BE2C (cell line): ENCODE measurements around the gene GNG11. TPM values are rescaled to one million over a fixed set of nuclear protein-coding genes. Genes with fewer than 3 reads are reported as not detected.

Experiments used
- DNase-seq: peaks from one replicate; pipeline ENCODE4 v3.0.0-alpha.2; 2020
- H3K27me3 ChIP-seq: fragments of 250-450 bp; sonication (Bioruptor Pico); 2 replicates; pipeline ENCODE4 v1.5.1; 2020; ENCODE audit warnings: mild to moderate bottlenecking
- H3K36me3 ChIP-seq: fragments of 250-450 bp; sonication (Bioruptor Pico); 2 replicates; pipeline ENCODE4 v1.5.1; 2020; ENCODE audit warnings: mild to moderate bottlenecking
- H3K4me1 ChIP-seq: fragments of 250-450 bp; sonication (Bioruptor Pico); 2 replicates; pipeline ENCODE4 v1.5.1; 2020
- H3K4me3 ChIP-seq: 2 replicates; pipeline ENCODE4 v1.5.1; 2011; ENCODE audit warnings: low read depth, low read length
- H3K9me3 ChIP-seq: fragments of 250-450 bp; sonication (Bioruptor Pico); 2 replicates; pipeline ENCODE4 v1.5.1; 2020
- CTCF ChIP-seq: IDR thresholded peaks from 2 replicates; pipeline ENCODE4 v1.5.1; 2012; ENCODE audit warnings: mild to moderate bottlenecking, low read depth, low read length
- polyA plus RNA-seq: library from polyadenylated mRNA; unstranded; fragments of >200 nt; gene quantifications from one replicate; pipeline ENCODE4 v1.2.1, GENCODE V29; 2012; ENCODE audit warnings: low read depth, missing spikeins; ENCODE audit not compliant: insufficient read length, insufficient read depth

The GNG11 gene
- polyA plus RNA-seq: 0.19 TPM

DNA sequence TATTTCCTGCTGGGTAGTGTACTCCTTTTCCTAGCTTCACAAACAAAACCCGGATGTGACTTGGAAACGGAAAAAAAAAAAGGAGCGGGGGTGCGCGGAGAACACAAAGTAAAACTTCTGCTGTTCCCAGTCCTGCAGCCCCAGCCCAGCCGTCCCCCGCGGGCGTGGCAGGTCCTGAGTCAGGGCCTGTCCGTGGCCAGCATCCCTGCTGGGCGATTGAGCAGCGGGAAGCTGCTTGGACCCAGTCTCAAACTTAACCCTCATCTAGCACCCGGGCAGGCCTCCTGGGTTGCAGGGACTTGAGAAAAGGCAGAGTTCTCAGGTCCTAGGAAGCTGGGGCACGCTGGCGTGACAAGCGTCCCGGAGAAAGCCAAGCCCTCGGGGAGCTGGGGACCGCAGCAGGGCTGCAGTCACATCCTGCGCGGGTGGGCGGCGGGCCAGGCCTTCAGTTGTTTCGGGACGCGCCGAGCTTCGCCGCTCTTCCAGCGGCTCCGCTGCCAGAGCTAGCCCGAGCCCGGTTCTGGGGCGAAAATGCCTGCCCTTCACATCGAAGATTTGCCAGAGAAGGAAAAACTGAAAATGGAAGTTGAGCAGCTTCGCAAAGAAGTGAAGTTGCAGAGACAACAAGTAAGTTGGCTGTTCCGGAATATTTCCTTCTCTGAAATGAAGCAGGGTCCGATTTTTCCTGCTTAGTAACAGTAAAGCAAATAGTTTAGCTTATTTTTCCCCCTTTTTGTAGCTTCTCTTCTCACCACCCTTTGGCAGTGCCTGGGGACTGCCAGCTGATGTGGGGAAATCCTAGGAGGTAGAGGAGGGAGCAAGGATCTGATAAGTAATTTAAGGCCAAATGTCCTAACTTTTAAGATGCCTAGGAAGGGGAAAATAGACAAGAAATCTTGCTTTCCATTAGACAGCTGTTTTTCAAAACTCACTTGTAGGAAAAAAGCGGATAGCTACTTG, at the start of gene GNG11:
Gene GNG11 (plus strand): TSS at position 129 of the 960 bp plus-strand sequence. CDS start 403 bp downstream, at position 532.
- Histone ChIP-seq H3K9me3 (no peaks in the 10 kb centered on the region), H3K4me3 (peak within 1 kb of the TSS; percentile 59), H3K27me3 (peaks cover 11% of the 10 kb centered on the region), H3K36me3 (no peaks in the 10 kb centered on the region), H3K4me1 (no peaks in the 10 kb centered on the region)
- no peak for TF ChIP-seq CTCF
- DNase-seq: peak; percentile 67

DNA sequence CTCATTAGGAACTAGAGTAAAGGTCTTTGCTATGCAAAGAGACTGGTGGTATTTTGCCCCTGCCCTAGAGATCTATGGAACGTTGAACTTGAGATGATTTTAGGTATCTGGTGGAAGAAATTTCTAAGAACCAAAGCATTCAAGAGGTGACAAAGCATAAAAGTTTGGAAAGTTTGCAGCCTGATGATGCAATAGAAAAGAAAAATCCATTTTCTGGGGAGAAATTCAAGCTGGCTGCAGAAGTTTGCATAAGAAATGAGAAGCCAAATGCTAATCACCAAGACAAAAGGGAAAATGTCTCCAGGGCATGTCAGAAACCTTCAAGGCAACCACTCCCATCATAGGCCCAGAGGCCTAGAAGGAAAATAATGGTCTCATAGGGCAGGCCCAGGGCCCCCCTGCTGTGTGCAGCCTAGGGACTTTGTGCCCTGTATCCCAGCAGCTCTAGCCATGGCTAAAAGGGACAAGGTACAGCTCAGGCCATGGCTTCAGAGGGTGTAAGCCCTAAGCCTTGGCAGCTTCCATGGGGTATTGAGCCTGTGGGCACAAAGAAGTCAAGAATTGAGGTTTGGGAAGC, 47.4 kb upstream of the GNG11 start:
- Histone ChIP-seq H3K36me3 (no peaks in the 10 kb centered on the region), H3K27me3 (no peaks in the 10 kb centered on the region), H3K9me3 (no peaks in the 10 kb centered on the region), H3K4me1 (no peaks in the 10 kb centered on the region), H3K4me3 (no peak overlapping the region)
- no peak for TF ChIP-seq CTCF
- DNase-seq: no peak

- Histone ChIP-seq H3K4me3 (no peak overlapping the region), H3K36me3 (no peaks in the 10 kb centered on the region), H3K9me3 (no peaks in the 10 kb centered on the region), H3K4me1 (no peaks in the 10 kb centered on the region), H3K27me3 (no peaks in the 10 kb centered on the region)
- no peak for TF ChIP-seq CTCF
- no peak for DNase-seq
These were observed 43.8 kb upstream of the GNG11 start for GRCh38 chr7:93877742-93878141.

- Histone ChIP-seq H3K4me3 (no peak overlapping the region), H3K27me3 (no peaks in the 10 kb centered on the region), H3K4me1 (no peaks in the 10 kb centered on the region), H3K36me3 (no peaks in the 10 kb centered on the region), H3K9me3 (no peaks in the 10 kb centered on the region)
- DNase-seq: no peak
- TF ChIP-seq CTCF: no peak
These were observed 42.2 kb upstream of the GNG11 start for GRCh38 chr7:93879356-93879755.

DNA sequence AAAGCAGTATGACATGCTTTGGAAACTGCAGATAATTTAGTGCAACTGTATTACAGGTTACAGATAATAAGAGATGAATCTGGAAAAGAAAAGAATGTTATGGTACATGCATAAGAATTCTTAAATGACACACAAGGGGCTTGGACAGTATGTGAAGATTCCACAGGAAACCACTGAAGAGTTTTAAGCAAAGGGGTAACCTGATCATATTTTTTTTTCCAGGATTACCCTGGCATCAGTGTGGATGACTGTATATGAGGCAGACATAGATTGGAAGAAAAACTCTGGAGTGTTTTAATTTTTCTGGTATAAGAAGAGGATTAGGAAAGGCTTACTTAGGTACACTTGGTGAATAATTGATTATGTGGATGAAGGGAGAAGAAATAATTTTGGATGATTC, 39.1 kb upstream of the GNG11 start:
- Histone ChIP-seq H3K4me3 (no peak overlapping the region), H3K36me3 (no peaks in the 10 kb centered on the region), H3K4me1 (no peaks in the 10 kb centered on the region), H3K9me3 (no peaks in the 10 kb centered on the region), H3K27me3 (no peaks in the 10 kb centered on the region)
- DNase-seq: no peak
- no peak for TF ChIP-seq CTCF
